Lower leg skin (tissue), 4 donors: ENCODE data around the gene MAPK8IP3. TPM values are rescaled to one million over a fixed set of nuclear protein-coding genes. Genes with fewer than 3 reads are reported as not detected.
"Not testable (repeated sequence)": the region's sequence is repeated elsewhere in the genome, so short reads cannot be mapped to it uniquely, and the experiment has no call there.

Source experiments
- DNase-seq, 2 donors: peaks; one replicate each; pipeline ENCODE4 v3.0.0-alpha.2; 2019; ENCODE audit warnings: low spot score in 2 of 2
- H3K4me3 ChIP-seq: fragments of 200-600 bp; sonication (generic); 2 replicates; pipeline ENCODE4 v1.5.1; 2017; ENCODE audit warnings: mild to moderate bottlenecking, low read depth; ENCODE audit not compliant: poor library complexity, severe bottlenecking
- CTCF ChIP-seq, 3 donors: fragments of 450-650 bp; IDR thresholded peaks; one replicate each; pipeline ENCODE4 v1.5.1; 2016; ENCODE audit warnings: antibody characterized with exemption in 3 of 3, mild to moderate bottlenecking in 3 of 3, moderate library complexity in 2 of 3
- POLR2A ChIP-seq, 2 donors: fragments of 450-650 bp; IDR thresholded peaks; one replicate each; pipeline ENCODE4 v1.6.1; 2016 to 2017; ENCODE audit warnings: antibody characterized with exemption in 2 of 2, mild to moderate bottlenecking in 1 of 2, moderate library complexity in 1 of 2
- WGBS, 2 donors: methylation state at CpG; one replicate each; pipeline ENCODE4 v1.1.5; 2018; 5-methylcytosine and 5-hydroxymethylcytosine counted together
- intact Hi-C: fragments of 100-400 bp; cut with DNase I; formaldehyde crosslinking; loops from one replicate; pipeline ENCODE4 v1.15.0; 2023; ENCODE audit warnings: low total_unique reads
- total RNA-seq, 4 donors: library from RNA; depleted of rRNA; stranded (reverse); fragments of >200 nt; gene quantifications; one replicate each; pipeline ENCODE4 v1.1.0, GENCODE V29; 2016

Gene MAPK8IP3
- total RNA-seq, 4 donors from 2014 or later: 59.9 to 95.8 (median 62.9) TPM

GRCh38 chr16:1729026-1729425 is 23.0 kb downstream of the MAPK8IP3 start:
- H3K4me3 ChIP-seq: no peak overlapping the region
- TF ChIP-seq POLR2A (IDR thresholded peaks at IDR 0.05) (no peak), CTCF (IDR thresholded peaks at IDR 0.05) (no peak)
- 95 to 96% methylated on average over 18 of the region's 18 CpGs for WGBS, 2 donors
- DNase-seq: no peak
- intact Hi-C loops: no loop called here

- H3K4me3 ChIP-seq: no peak overlapping the region
- intact Hi-C loops: no loop called here
- no peak for DNase-seq
- TF ChIP-seq POLR2A (IDR thresholded peaks at IDR 0.05): no peak
- TF ChIP-seq CTCF (IDR thresholded peaks at IDR 0.05): no peak
- 93 to 94% methylated on average over 35 of the region's 35 CpGs for whole genome bisulfite sequencing, 2 donors
Measured at GRCh38 chr16:1729445-1729844, 23.4 kb downstream of the MAPK8IP3 start.

DNA sequence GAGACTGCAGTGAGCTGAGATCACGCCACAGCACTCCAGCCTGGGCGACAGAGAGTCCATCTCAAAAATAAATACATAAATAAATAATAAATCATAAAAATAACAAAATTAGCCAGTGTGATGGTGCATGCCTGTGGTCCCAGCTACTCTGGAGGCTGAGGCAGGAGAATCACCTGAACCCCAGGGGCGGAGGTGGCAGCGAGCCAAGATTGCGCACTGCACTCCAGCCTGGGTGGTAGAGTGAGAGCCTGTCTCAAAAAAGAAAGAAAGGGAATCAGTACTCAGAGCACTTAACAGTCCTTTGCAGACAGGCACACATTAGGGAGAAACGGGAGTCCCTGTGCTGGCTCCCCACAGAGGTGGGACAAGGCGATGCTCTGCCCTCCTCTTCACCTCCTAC is 25.1 kb downstream of the MAPK8IP3 start:
- intact Hi-C loops: no loop called here
- 85 to 88% methylated on average over 7 of the region's 7 CpGs for WGBS, 2 donors
- TF ChIP-seq CTCF (IDR thresholded peaks at IDR 0.05) (no peak), POLR2A (IDR thresholded peaks at IDR 0.05) (no peak)
- DNase-seq: no peak
- H3K4me3 ChIP-seq: no peak overlapping the region

DNA sequence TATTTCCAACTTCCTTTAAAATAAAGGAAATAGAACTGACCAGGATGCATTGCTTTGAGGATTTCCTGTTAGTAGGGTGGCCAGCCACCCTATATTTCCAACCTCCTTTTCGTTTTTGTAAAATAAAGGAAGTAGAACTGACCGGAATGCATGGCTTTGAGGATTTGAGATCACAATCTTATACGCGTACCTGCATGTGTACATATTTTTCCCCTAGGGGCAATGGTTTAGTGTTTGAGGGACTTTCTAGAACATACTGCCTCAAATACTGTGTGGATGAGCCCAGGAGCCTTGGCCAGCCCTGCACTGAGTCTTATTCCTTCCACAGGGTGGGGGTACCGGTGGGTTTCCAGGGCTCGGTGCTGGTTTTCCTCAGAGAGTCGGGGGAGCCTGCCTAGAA is 25.6 kb downstream of the MAPK8IP3 start:
- TF ChIP-seq POLR2A (IDR thresholded peaks at IDR 0.05) (no peak), CTCF (IDR thresholded peaks at IDR 0.05) (no peak)

DNA sequence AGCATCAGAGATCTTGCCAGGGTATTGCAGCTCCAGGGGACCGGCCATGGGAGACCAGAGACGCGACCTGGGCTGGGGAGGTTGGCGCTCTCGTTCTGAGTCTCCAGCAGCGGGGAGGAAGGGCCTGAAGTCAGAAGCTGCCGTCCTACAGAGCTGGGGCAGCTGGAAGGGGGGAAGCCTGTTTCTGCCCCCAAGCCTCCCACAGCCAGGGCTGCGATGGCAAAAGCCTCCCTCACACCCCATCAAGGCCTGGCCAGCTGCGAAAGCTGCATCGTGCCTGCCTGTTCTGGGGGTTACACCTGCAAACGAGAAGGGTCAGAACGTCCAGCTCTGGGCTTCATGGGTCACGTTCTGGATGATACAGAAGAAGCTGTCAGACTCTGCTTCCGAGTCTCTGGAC is 26.1 kb downstream of the MAPK8IP3 start:
- H3K4me3 ChIP-seq: no peak overlapping the region
- TF ChIP-seq POLR2A (IDR thresholded peaks at IDR 0.05) (no peak), CTCF (IDR thresholded peaks at IDR 0.05) (no peak)
- 86 to 90% methylated on average over 13 to 14 of the region's 14 CpGs for WGBS, 2 donors
- no peak for DNase-seq
- intact Hi-C loops: no loop called here

More for the DNA sequence above, 25.6 kb downstream of the MAPK8IP3 start:
- H3K4me3 ChIP-seq: no peak overlapping the region
- WGBS, 2 donors: 71 to 80% methylated on average over 6 to 7 of the region's 7 CpGs
- intact Hi-C loops: no loop called here
- no peak for DNase-seq

DNA sequence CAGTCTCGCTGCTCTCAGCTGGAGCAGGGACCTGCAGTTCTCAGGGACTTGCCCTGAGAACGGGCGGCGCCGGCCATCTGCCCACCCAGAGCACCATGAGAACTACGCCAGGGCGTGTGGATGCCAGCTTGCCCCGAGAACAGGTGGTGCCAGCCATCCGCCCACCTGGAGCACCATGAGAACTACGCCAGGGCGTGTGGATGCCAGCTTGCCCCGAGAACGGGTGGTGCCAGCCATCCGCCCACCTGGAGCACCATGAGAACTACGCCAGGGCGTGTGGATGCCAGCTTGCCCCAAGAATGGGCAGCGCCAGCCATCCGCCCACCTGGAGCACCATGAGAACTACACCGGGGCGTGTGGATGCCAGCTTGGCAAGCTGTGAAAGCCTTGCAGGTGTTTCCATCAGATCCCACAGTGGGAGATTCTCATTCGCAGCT is 26.6 kb downstream of the MAPK8IP3 start:
- intact Hi-C loops, H3K4me3 ChIP-seq, DNase-seq: not testable (repeated sequence)
- 58 to 81% methylated on average over 21 of the region's 21 CpGs for WGBS, 2 donors
